Peyer's patch (tissue), 4 donors: ENCODE results near the gene RXRA.

Experiments used
- CTCF ChIP-seq, 6 experiments: fragments of 450-650 bp in 4 of 6; fragments of 200-600 bp in 2 of 6; sonication (generic) in 1 of 6; IDR thresholded peaks; one replicate each; pipeline ENCODE4 v1.5.1; 2017 to 2019; ENCODE audit warnings: antibody characterized with exemption in 6 of 6, mild to moderate bottlenecking in 3 of 6, moderate library complexity in 1 of 6
- POLR2A ChIP-seq, 2 donors: fragments of 450-650 bp; IDR thresholded peaks; one replicate each; pipeline ENCODE4 v1.5.1; 2017; ENCODE audit warnings: antibody characterized with exemption in 2 of 2, mild to moderate bottlenecking in 2 of 2, moderate library complexity in 2 of 2

GRCh38 chr9:134459164-134459563 lies 132.9 kb downstream of the RXRA start:
- TF ChIP-seq POLR2A (IDR thresholded peaks at IDR 0.05) (no peak), CTCF (IDR thresholded peaks at IDR 0.05) (no peak)
